ENCODE measurements around the gene SARS1.

DNA sequence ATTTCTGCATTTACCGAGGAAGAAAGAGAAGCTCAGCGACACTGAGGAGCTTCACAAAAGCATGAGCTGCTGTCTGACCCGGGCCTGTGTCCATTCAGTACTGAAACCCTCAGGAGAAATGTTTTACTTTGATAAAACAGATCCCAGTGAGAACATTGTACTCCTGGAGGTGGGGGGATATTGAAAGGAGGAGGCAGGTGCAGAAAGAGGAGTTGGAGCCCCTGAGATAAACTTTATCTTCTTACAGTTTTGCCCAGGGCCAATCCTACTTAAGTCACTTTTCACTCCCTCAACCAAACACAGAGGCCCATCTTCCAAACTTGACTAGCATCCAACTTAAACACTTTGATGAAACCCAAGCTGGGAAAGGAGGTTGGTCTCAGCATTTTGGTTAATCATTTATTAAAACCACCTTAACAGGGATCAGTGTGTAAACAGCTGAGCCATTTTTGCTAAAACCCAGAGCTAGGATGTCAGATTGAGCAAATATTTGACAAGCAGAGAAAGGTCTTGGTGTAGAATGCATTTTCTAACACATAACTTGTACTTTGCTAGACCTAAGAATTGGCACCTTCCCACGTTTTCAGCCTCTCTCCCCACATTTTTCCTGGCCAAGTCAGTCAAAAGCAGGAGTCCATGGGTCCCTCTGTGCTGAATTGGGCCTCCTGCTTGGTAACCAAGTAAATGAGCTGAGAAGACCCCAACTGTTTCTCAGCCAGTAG is 32.5 kb upstream of the SARS1 start:
- TF ChIP-seq, protein P1, sequence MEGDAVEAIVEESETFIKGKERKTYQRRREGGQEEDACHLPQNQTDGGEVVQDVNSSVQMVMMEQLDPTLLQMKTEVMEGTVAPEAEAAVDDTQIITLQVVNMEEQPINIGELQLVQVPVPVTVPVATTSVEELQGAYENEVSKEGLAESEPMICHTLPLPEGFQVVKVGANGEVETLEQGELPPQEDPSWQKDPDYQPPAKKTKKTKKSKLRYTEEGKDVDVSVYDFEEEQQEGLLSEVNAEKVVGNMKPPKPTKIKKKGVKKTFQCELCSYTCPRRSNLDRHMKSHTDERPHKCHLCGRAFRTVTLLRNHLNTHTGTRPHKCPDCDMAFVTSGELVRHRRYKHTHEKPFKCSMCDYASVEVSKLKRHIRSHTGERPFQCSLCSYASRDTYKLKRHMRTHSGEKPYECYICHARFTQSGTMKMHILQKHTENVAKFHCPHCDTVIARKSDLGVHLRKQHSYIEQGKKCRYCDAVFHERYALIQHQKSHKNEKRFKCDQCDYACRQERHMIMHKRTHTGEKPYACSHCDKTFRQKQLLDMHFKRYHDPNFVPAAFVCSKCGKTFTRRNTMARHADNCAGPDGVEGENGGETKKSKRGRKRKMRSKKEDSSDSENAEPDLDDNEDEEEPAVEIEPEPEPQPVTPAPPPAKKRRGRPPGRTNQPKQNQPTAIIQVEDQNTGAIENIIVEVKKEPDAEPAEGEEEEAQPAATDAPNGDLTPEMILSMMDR (IDR thresholded peaks at IDR 0.05), result no peak
- no peak for TF ChIP-seq POLR2A (IDR thresholded peaks at IDR 0.05)

Data from Peyer's patch (tissue), 4 donors.